Gastrocnemius medialis (tissue), 4 donors: ENCODE measurements around the gene HECTD4. TPM values are rescaled to one million over a fixed set of nuclear protein-coding genes. Genes with fewer than 3 reads are reported as not detected.

Experiments used
- ATAC-seq, 2 donors: fragments of 150-250 bp; one replicate each; pipeline ENCODE4 v1.9.1; 2016
- DNase-seq, 2 donors: peaks; one replicate each; pipeline ENCODE4 v3.0.0-alpha.2; 2019
- H3K27ac ChIP-seq, 4 donors: fragments of 200-600 bp; sonication (generic); 1 replicate in 1 of 4; 2 replicates in 3 of 4; pipeline ENCODE4 v1.5.1; 2016 to 2018; ENCODE audit warnings: mild to moderate bottlenecking in 2 of 4, moderate library complexity in 1 of 4
- H3K27me3 ChIP-seq, 3 donors: fragments of 200-600 bp; sonication (generic) in 2 of 3; 1 replicate in 1 of 3; 2 replicates in 2 of 3; pipeline versions ENCODE4 v1.5.1 to v1.6.0; 2016 to 2019; ENCODE audit warnings: mild to moderate bottlenecking in 1 of 3, moderate library complexity in 1 of 3
- H3K36me3 ChIP-seq, 2 donors: fragments of 200-600 bp; sonication (generic) in 1 of 2; one replicate each; pipeline ENCODE4 v1.5.1; 2017 to 2018
- H3K4me1 ChIP-seq, 2 donors: fragments of 200-600 bp; sonication (generic) in 1 of 2; one replicate each; pipeline ENCODE4 v1.5.1; 2016 to 2017; ENCODE audit warnings: mild to moderate bottlenecking in 2 of 2
- H3K4me3 ChIP-seq, 4 donors: fragments of 200-600 bp; sonication (generic) in 3 of 4; 1 replicate in 1 of 4; 2 replicates in 3 of 4; pipeline ENCODE4 v1.5.1; 2016 to 2019; ENCODE audit warnings: mild to moderate bottlenecking in 2 of 4
- H3K9me3 ChIP-seq, 3 donors: fragments of 200-600 bp; sonication (generic) in 2 of 3; 1 replicate in 1 of 3; 2 replicates in 2 of 3; pipeline ENCODE4 v1.5.1; 2016 to 2019
- POLR2A ChIP-seq, 2 donors: fragments of 450-650 bp; IDR thresholded peaks; one replicate each; pipeline ENCODE4 v1.6.1; 2017; ENCODE audit warnings: antibody characterized with exemption in 2 of 2, mild to moderate bottlenecking in 2 of 2, moderate library complexity in 2 of 2
- in situ Hi-C, 4 donors: fragments of 200-750 bp; cut with MboI; loops; one replicate each; pipeline versions ENCODE4 v1.15.0 to v1.8.0; 2017; ENCODE audit warnings: low sequenced_read_pairs in 4 of 4
- intact Hi-C: fragments of 100-400 bp; cut with DNase I; formaldehyde crosslinking; loops from one replicate; pipeline ENCODE4 v1.15.1; 2023; ENCODE audit warnings: low total_unique reads
- total RNA-seq, 4 donors: library from RNA; depleted of rRNA; stranded (reverse); fragments of >200 nt; gene quantifications; one replicate each; pipeline versions ENCODE4 v1.1.0 to v1.2.3, GENCODE V29; 2016
- TF ChIP-seq, protein P1 (sequence below), 5 experiments: fragments of 450-650 bp in 3 of 5; fragments of 200-600 bp in 2 of 5; sonication (generic) in 2 of 5; IDR thresholded peaks in 4 of 5; conservative IDR thresholded peaks in 1 of 5; 1 replicate in 4 of 5; 2 replicates in 1 of 5; pipeline ENCODE4 v1.5.1; 2016 to 2019; ENCODE audit warnings: antibody characterized with exemption in 5 of 5, mild to moderate bottlenecking in 3 of 5, moderate library complexity in 3 of 5

Gene HECTD4
- total RNA-seq, 4 donors from 2014 or later = 12.9 to 23.3 (median 16.8) TPM

DNA sequence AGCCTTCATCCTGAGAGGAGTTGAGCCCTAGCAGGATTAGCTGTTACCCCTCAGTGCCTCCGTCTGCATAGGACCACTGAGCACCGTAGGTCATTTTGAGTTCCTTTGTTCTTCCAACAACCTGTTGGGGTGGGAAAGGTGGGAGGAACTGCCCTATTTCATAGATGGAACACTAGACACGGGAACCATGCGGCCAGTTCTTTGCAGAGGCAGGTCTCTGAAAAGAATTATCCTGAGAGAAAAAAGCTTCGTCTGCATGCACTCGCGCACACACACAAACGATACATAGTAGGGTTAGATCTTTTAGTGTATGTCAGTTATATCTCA lies 228.4 kb downstream of the HECTD4 start:
- ATAC-seq (no peak), DNase-seq (no peak)
- Histone ChIP-seq H3K27ac (no peak overlapping the region), H3K36me3 (peaks cover 0 to 63% of the 10 kb centered on the region in 2 donors), H3K4me1 (no peaks in the 10 kb centered on the region), H3K9me3 (no peaks in the 10 kb centered on the region), H3K4me3 (no peak overlapping the region), H3K27me3 (no peaks in the 10 kb centered on the region)
- TF ChIP-seq, protein P1, sequence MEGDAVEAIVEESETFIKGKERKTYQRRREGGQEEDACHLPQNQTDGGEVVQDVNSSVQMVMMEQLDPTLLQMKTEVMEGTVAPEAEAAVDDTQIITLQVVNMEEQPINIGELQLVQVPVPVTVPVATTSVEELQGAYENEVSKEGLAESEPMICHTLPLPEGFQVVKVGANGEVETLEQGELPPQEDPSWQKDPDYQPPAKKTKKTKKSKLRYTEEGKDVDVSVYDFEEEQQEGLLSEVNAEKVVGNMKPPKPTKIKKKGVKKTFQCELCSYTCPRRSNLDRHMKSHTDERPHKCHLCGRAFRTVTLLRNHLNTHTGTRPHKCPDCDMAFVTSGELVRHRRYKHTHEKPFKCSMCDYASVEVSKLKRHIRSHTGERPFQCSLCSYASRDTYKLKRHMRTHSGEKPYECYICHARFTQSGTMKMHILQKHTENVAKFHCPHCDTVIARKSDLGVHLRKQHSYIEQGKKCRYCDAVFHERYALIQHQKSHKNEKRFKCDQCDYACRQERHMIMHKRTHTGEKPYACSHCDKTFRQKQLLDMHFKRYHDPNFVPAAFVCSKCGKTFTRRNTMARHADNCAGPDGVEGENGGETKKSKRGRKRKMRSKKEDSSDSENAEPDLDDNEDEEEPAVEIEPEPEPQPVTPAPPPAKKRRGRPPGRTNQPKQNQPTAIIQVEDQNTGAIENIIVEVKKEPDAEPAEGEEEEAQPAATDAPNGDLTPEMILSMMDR (IDR thresholded peaks at IDR 0.05 in 4 of 5, conservative IDR thresholded peaks at IDR 0.05 in 1 of 5) = no peak
- TF ChIP-seq POLR2A (IDR thresholded peaks at IDR 0.05) = no peak
- in situ Hi-C loops = no loop called here
- intact Hi-C loops = no loop called here

DNA sequence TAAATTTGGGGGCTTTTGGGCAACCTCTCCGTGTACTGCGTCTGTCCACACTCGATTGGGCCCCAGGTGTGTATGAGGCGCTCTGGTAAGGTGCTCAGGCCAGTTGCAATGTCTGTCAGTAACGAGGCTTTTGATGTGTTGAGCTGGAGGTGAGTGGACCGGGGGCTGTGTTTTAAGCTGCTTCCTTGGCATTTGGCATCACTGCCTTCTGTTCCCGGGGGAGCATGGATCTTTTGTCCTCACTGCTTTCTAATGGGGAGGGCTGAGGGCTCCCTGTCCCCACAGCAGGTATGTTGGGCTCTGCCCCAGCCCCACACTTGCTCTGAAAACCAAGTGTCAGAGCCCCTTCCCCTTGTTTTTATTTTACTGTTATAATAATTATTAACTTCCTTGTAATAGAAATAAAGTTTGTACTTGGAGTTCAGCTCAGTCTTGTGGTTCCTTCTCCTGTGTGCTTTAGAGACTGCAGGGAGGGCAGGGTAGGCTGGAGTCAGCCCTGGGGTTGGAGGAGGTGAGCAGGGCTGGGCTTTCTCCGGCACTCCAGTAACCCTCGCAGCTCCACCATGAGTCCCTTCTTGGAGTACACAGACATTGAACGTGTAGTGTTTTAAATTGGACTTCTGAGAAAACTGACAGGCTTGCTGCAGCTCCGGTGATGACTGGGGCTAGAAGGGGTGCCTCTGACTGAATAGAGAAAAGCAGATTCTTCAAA lies 228.9 kb downstream of the HECTD4 start:
- no peak for TF ChIP-seq POLR2A (IDR thresholded peaks at IDR 0.05)
- TF ChIP-seq, protein P1 (IDR thresholded peaks at IDR 0.05 in 4 of 5, conservative IDR thresholded peaks at IDR 0.05 in 1 of 5) = no peak
- Histone ChIP-seq H3K36me3 (peaks cover 0 to 63% of the 10 kb centered on the region in 2 donors), H3K4me1 (no peaks in the 10 kb centered on the region), H3K4me3 (no peak overlapping the region), H3K27me3 (no peaks in the 10 kb centered on the region), H3K27ac (no peak overlapping the region), H3K9me3 (no peaks in the 10 kb centered on the region)
- in situ Hi-C loops (no loop called here), intact Hi-C loops (no loop called here)
- no peak for ATAC-seq
- DNase-seq = no peak

DNA sequence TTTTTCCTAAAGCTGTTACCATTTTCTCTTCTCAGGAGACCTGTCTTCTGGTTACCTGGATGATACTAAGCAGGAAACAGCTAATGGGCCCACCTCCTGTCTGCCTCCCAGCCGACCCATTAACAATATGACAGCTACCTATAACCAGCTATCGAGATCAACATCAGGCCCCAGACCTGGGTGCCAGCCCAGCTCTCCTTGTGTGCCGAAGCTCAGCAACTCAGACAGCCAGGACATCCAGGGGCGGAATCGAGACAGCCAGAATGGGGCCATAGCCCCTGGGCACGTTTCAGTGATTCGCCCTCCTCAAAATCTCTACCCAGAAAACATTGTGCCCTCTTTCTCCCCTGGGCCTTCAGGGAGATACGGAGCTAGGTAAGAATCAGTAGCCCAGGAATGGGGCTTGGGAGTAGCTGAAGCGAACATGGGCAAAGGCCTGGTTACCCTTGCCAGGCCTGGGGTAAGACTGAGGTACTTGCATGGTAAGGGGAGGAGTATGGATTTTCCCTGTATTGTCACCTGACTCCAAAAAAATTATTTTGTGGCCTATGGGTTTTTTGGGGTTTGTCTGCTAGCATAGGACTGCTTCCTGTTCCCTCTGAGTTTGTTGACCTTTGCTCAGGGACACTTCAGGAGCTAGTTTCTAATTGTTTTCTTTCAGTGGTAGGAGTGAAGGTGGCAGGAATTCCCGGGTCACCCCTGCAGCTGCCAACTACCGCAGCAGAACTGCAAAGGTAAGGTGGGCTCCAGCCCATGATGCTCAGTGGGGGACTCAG lies 230.3 kb downstream of the HECTD4 start:
- in situ Hi-C loops = no loop called here
- ATAC-seq = no peak
- intact Hi-C loops = no loop called here
- Histone ChIP-seq H3K4me1 (no peaks in the 10 kb centered on the region), H3K36me3 (peaks cover 0 to 70% of the 10 kb centered on the region in 2 donors), H3K4me3 (no peak overlapping the region), H3K27me3 (no peaks in the 10 kb centered on the region), H3K27ac (no peak overlapping the region), H3K9me3 (no peaks in the 10 kb centered on the region)
- DNase-seq = no peak
- no peak for TF ChIP-seq POLR2A (IDR thresholded peaks at IDR 0.05)
- TF ChIP-seq, protein P1 (IDR thresholded peaks at IDR 0.05 in 4 of 5, conservative IDR thresholded peaks at IDR 0.05 in 1 of 5) = no peak

DNA sequence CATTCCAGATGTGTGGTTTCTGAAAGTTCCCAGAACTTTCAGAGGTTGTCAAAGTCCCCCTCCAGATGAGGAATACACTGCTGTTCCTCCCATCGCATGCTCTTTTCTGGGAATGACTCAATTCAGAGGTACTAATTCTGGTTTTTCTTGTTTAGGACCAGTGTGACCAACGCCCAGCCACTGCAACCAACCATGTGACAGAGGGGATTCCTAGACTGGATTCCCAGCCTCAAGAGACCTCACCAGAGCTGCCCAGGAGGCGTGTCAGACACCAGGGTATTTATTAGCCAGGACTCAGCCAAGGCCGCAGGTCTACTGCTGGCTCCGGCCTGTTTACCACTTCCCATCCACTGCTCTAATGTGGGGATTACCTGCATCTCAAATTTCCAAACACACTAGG lies 232.6 kb downstream of the HECTD4 start:
- TF ChIP-seq, protein P1 (IDR thresholded peaks at IDR 0.05 in 4 of 5, conservative IDR thresholded peaks at IDR 0.05 in 1 of 5) = no peak
- no peak for TF ChIP-seq POLR2A (IDR thresholded peaks at IDR 0.05)
- H3K4me3 ChIP-seq = no peak overlapping the region
- DNase-seq = no peak
- H3K36me3 ChIP-seq = peaks cover 0 to 84% of the 10 kb centered on the region in 2 donors
- H3K9me3 ChIP-seq = no peaks in the 10 kb centered on the region
- no peaks in the 10 kb centered on the region for H3K4me1 ChIP-seq
- in situ Hi-C loops = no loop called here
- H3K27me3 ChIP-seq = no peaks in the 10 kb centered on the region
- H3K27ac ChIP-seq = no peak overlapping the region
- no peak for ATAC-seq
- intact Hi-C loops = no loop called here
